HepG2 (cell line): ENCODE results near the gene TMEM80. TPM values are rescaled to one million over a fixed set of nuclear protein-coding genes. Genes with fewer than 3 reads are reported as not detected.

Experiments
- AKNA ChIP-seq: sonication (generic); formaldehyde crosslinking; IDR thresholded peaks from 2 replicates; pipeline ENCODE4 v1.4.0; 2020; ENCODE audit warnings: missing genetic modification reagents, borderline replicate concordance
- CBX2 ChIP-seq, 2 experiments: fragments of 200-600 bp in 1 of 2; sonication (generic); formaldehyde crosslinking in 1 of 2; IDR thresholded peaks; 2 replicates each; pipeline versions ENCODE4 v1.7.0 to v1.8.1; 2018 to 2022; ENCODE audit warnings: low read depth in 2 of 2, low read length in 1 of 2, mild to moderate bottlenecking in 1 of 2, missing genetic modification reagents in 1 of 2
- CENPT ChIP-seq: sonication (generic); formaldehyde crosslinking; IDR thresholded peaks from 2 replicates; pipeline ENCODE4 v1.8.0; 2022; ENCODE audit warnings: low read depth, mild to moderate bottlenecking, moderate library complexity, missing genetic modification reagents
- EED ChIP-seq: sonication (generic); formaldehyde crosslinking; IDR thresholded peaks from 2 replicates; pipeline ENCODE4 v1.5.0; 2020; ENCODE audit warnings: mild to moderate bottlenecking, missing genetic modification reagents
- HMG20A ChIP-seq: IDR thresholded peaks from 2 replicates; pipeline ENCODE4 v1.6.1; 2016; ENCODE audit warnings: borderline replicate concordance
- HMG20B ChIP-seq: conservative IDR thresholded peaks from 2 replicates; pipeline ENCODE4 v1.6.1; 2016; ENCODE audit warnings: missing genetic modification reagents, missing compliant biosample characterization
- HNRNPLL ChIP-seq: fragments of 200-400 bp; formaldehyde crosslinking; IDR thresholded peaks from 2 replicates; pipeline ENCODE4 v1.6.1; 2017; ENCODE audit warnings: mild to moderate bottlenecking, low read depth, low read length; ENCODE audit not compliant: poor library complexity, severe bottlenecking
- HNRNPUL1 ChIP-seq: fragments of 200-400 bp; formaldehyde crosslinking; IDR thresholded peaks from 2 replicates; pipeline ENCODE4 v1.6.1; 2017; ENCODE audit warnings: low read depth, mild to moderate bottlenecking, low read length, moderate library complexity
- ISX ChIP-seq: sonication (generic); formaldehyde crosslinking; conservative IDR thresholded peaks from 2 replicates; pipeline ENCODE4 v1.5.0; 2020; ENCODE audit warnings: missing genetic modification reagents
- NCOA1 ChIP-seq: sonication (generic); formaldehyde crosslinking; IDR thresholded peaks from 2 replicates; pipeline ENCODE4 v1.9.0; 2021; ENCODE audit warnings: missing genetic modification reagents
- POLR2AphosphoS2 ChIP-seq: IDR thresholded peaks from 2 replicates; pipeline ENCODE4 v1.6.1; 2011; ENCODE audit warnings: low read depth, low read length, improper control_type of control experiment
- SP5 ChIP-seq: IDR thresholded peaks from 2 replicates; pipeline ENCODE4 v1.6.1; 2016; ENCODE audit warnings: low read depth, borderline replicate concordance
- SSRP1 ChIP-seq: IDR thresholded peaks from 2 replicates; pipeline ENCODE4 v1.6.1; 2016; ENCODE audit warnings: control low read depth
- TFDP2 ChIP-seq: sonication (generic); formaldehyde crosslinking; IDR thresholded peaks from 2 replicates; pipeline ENCODE4 v1.4.0; 2020; ENCODE audit warnings: missing genetic modification reagents
- TMF1 ChIP-seq: sonication (generic); formaldehyde crosslinking; IDR thresholded peaks from 2 replicates; pipeline ENCODE4 v1.8.1; 2022; ENCODE audit warnings: low read depth, missing genetic modification reagents
- U2AF2 ChIP-seq: fragments of 200-400 bp; formaldehyde crosslinking; IDR thresholded peaks from 2 replicates; pipeline ENCODE4 v1.6.1; 2017; ENCODE audit warnings: low read depth, mild to moderate bottlenecking, low read length
- ZFP82 ChIP-seq: sonication (generic); formaldehyde crosslinking; IDR thresholded peaks from 2 replicates; pipeline ENCODE4 v1.5.1; 2020; ENCODE audit warnings: mild to moderate bottlenecking, missing genetic modification reagents, borderline replicate concordance
- ZMYM4 ChIP-seq: sonication (generic); formaldehyde crosslinking; IDR thresholded peaks from 2 replicates; pipeline ENCODE4 v1.8.1; 2023; ENCODE audit warnings: mild to moderate bottlenecking, missing genetic modification reagents
- ZNF180 ChIP-seq: sonication (generic); formaldehyde crosslinking; IDR thresholded peaks from 2 replicates; pipeline ENCODE4 v1.4.0; 2020; ENCODE audit warnings: low read depth, missing genetic modification reagents, borderline replicate concordance
- ZNF20 ChIP-seq: sonication (generic); formaldehyde crosslinking; IDR thresholded peaks from 2 replicates; pipeline ENCODE4 v1.4.0; 2020; ENCODE audit warnings: mild to moderate bottlenecking, moderate library complexity, missing genetic modification reagents
- ZNF253 ChIP-seq: sonication (generic); formaldehyde crosslinking; IDR thresholded peaks from 2 replicates; pipeline ENCODE4 v1.8.0; 2022; ENCODE audit warnings: mild to moderate bottlenecking, missing genetic modification reagents, borderline replicate concordance
- ZNF335 ChIP-seq: sonication (generic); formaldehyde crosslinking; IDR thresholded peaks from 2 replicates; pipeline ENCODE4 v1.4.0; 2020; ENCODE audit warnings: missing genetic modification reagents
- ZNF670 ChIP-seq: sonication (generic); formaldehyde crosslinking; IDR thresholded peaks from 2 replicates; pipeline ENCODE4 v1.8.0; 2022; ENCODE audit warnings: mild to moderate bottlenecking, missing genetic modification reagents, borderline replicate concordance
- ZNF766 ChIP-seq: sonication (generic); formaldehyde crosslinking; IDR thresholded peaks from 2 replicates; pipeline ENCODE4 v1.5.0; 2020; ENCODE audit warnings: missing genetic modification reagents, borderline replicate concordance
- ZNF773 ChIP-seq: sonication (generic); formaldehyde crosslinking; IDR thresholded peaks from 2 replicates; pipeline ENCODE4 v1.4.0; 2020; ENCODE audit warnings: missing genetic modification reagents, borderline replicate concordance
- polyA plus RNA-seq, 8 experiments: library from polyadenylated mRNA; depleted of rRNA in 3 of 8; stranded (reverse) in 7 of 8; unstranded in 1 of 8; fragments of >200 nt; fragmentation: Illumina TruSeq in 4 of 8; extraction: Trizol in 4 of 8; gene quantifications; 2 replicates each; pipeline versions ENCODE4 v1.2.1 to v1.2.3, GENCODE V29; 2011 to 2016; ENCODE audit warnings: low read depth in 4 of 8, missing spikeins in 1 of 8, mixed read lengths in 1 of 8; ENCODE audit not compliant: insufficient read depth in 1 of 8
- total RNA-seq, 5 experiments: library from RNA; depleted of rRNA; stranded (reverse); fragments of >200 nt; fragmentation: Illumina TruSeq; extraction: Trizol; gene quantifications; 2 replicates each; pipeline ENCODE4 v1.2.3, GENCODE V29; 2016; ENCODE audit warnings: low read depth in 1 of 5

Gene TMEM80
- total and polyA plus RNA-seq, 2 of the 13 experiments (the other 11 are each of a cell fraction or from before 2014, with no cell fraction given) = 5.6 to 17.1 TPM

GRCh38 chr11:747158-748006, 51.8 kb downstream of the TMEM80 start, which contains the start of gene TALDO1 (continued):
- TF ChIP-seq CBX2 (IDR thresholded peaks at IDR 0.05; ENCODE audit: low read depth, low read length) (no peak), CBX2 (CRISPR knock-in tag; IDR thresholded peaks at IDR 0.05; ENCODE audit: low read depth) (no peak), ZNF20 (CRISPR knock-in tag) (no peak), HMG20A (CRISPR knock-in tag) (no peak), ZNF766 (CRISPR knock-in tag) (no peak), ZNF773 (CRISPR knock-in tag) (no peak), POLR2AphosphoS2 (no peak), ZMYM4 (CRISPR knock-in tag) (peak; percentile 62; the same call in 1 of the 2 replicates), ZNF180 (CRISPR knock-in tag) (no peak), AKNA (no peak), NCOA1 (CRISPR knock-in tag) (no peak), HNRNPLL (peak; percentile 86), ZNF670 (no peak; the same call in none of the 2 replicates), ISX (no peak; the same call in 1 of the 2 replicates), TMF1 (peak; percentile 75), U2AF2 (no peak), ZNF335 (CRISPR knock-in tag) (no peak), SSRP1 (CRISPR knock-in tag) (no peak), ZNF253 (CRISPR knock-in tag) (no peak), EED (CRISPR knock-in tag) (0 out of 2 replicates have a peak, but pooled peaks have one; percentile 67), HMG20B (no peak), ZFP82 (no peak), HNRNPUL1 (no peak), SP5 (CRISPR knock-in tag) (no peak), CENPT (CRISPR knock-in tag) (no peak; the same call in 1 of the 2 replicates), TFDP2 (CRISPR knock-in tag) (peak; percentile 90)
